Measurements from ENCODE around the gene LDB3.

- TF ChIP-seq, protein P1, sequence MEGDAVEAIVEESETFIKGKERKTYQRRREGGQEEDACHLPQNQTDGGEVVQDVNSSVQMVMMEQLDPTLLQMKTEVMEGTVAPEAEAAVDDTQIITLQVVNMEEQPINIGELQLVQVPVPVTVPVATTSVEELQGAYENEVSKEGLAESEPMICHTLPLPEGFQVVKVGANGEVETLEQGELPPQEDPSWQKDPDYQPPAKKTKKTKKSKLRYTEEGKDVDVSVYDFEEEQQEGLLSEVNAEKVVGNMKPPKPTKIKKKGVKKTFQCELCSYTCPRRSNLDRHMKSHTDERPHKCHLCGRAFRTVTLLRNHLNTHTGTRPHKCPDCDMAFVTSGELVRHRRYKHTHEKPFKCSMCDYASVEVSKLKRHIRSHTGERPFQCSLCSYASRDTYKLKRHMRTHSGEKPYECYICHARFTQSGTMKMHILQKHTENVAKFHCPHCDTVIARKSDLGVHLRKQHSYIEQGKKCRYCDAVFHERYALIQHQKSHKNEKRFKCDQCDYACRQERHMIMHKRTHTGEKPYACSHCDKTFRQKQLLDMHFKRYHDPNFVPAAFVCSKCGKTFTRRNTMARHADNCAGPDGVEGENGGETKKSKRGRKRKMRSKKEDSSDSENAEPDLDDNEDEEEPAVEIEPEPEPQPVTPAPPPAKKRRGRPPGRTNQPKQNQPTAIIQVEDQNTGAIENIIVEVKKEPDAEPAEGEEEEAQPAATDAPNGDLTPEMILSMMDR (conservative IDR thresholded peaks at IDR 0.05; ENCODE audit: low read depth, low read length), result no peak
- TF ChIP-seq POLR2A (IDR thresholded peaks at IDR 0.05; ENCODE audit: low read depth, low read length) (no peak), SMC3 (IDR thresholded peaks at IDR 0.05; ENCODE audit: low read depth, low read length) (no peak), CEBPB (IDR thresholded peaks at IDR 0.05; ENCODE audit: low read depth, low read length) (no peak), FOS (IDR thresholded peaks at IDR 0.05; ENCODE audit: low read depth, low read length) (no peak), RFX5 (IDR thresholded peaks at IDR 0.05; ENCODE audit: low read depth, low read length) (no peak), NFE2L2 (IDR thresholded peaks at IDR 0.05; ENCODE audit: low read depth, low read length) (no peak)
Observed at GRCh38 chr10:86653379-86653778, 14.9 kb upstream of the LDB3 start.

Data from IMR-90 (cell line).